ENCODE results near the gene GLDN.

GRCh38 chr15:51299187-51300015, 42.1 kb upstream of the GLDN start:
- TF ChIP-seq, protein P1, sequence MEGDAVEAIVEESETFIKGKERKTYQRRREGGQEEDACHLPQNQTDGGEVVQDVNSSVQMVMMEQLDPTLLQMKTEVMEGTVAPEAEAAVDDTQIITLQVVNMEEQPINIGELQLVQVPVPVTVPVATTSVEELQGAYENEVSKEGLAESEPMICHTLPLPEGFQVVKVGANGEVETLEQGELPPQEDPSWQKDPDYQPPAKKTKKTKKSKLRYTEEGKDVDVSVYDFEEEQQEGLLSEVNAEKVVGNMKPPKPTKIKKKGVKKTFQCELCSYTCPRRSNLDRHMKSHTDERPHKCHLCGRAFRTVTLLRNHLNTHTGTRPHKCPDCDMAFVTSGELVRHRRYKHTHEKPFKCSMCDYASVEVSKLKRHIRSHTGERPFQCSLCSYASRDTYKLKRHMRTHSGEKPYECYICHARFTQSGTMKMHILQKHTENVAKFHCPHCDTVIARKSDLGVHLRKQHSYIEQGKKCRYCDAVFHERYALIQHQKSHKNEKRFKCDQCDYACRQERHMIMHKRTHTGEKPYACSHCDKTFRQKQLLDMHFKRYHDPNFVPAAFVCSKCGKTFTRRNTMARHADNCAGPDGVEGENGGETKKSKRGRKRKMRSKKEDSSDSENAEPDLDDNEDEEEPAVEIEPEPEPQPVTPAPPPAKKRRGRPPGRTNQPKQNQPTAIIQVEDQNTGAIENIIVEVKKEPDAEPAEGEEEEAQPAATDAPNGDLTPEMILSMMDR (IDR thresholded peaks at IDR 0.05; ENCODE audit: insufficient read depth, low read depth, low read length): no peak
- TF ChIP-seq EZH2 (IDR thresholded peaks at IDR 0.05; ENCODE audit: insufficient read depth, low read length): no peak

All from astrocyte (in vitro differentiated cells and primary cell).